NB4 (cell line): ENCODE measurements around the gene NEO1.

Source experiments
- MAX ChIP-seq: IDR thresholded peaks from 2 replicates; pipeline ENCODE4 v1.6.1; 2011; ENCODE audit warnings: low read depth, low read length
- TF ChIP-seq, protein P1 (sequence below): IDR thresholded peaks from one replicate; pipeline ENCODE4 v1.5.1; 2012; ENCODE audit warnings: low read depth, low read length

GRCh38 chr15:73232776-73233175 is 180.5 kb downstream of the NEO1 start:
- TF ChIP-seq, protein P1, sequence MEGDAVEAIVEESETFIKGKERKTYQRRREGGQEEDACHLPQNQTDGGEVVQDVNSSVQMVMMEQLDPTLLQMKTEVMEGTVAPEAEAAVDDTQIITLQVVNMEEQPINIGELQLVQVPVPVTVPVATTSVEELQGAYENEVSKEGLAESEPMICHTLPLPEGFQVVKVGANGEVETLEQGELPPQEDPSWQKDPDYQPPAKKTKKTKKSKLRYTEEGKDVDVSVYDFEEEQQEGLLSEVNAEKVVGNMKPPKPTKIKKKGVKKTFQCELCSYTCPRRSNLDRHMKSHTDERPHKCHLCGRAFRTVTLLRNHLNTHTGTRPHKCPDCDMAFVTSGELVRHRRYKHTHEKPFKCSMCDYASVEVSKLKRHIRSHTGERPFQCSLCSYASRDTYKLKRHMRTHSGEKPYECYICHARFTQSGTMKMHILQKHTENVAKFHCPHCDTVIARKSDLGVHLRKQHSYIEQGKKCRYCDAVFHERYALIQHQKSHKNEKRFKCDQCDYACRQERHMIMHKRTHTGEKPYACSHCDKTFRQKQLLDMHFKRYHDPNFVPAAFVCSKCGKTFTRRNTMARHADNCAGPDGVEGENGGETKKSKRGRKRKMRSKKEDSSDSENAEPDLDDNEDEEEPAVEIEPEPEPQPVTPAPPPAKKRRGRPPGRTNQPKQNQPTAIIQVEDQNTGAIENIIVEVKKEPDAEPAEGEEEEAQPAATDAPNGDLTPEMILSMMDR = no peak
- no peak for TF ChIP-seq MAX
